Measurements from ENCODE around the gene NDUFA12. TPM values are rescaled to one million over a fixed set of nuclear protein-coding genes. Genes with fewer than 3 reads are reported as not detected.

Gene NDUFA12
- total and polyA plus RNA-seq, 2 of the 13 experiments (the other 11 are each of a cell fraction or from before 2014, with no cell fraction given) = 101 to 173 TPM

GRCh38 chr12:94988471-94988870, 15.0 kb downstream of the NDUFA12 start (continued):
- TF ChIP-seq ZNF33A (CRISPR knock-in tag; IDR thresholded peaks at IDR 0.05; ENCODE audit: borderline replicate concordance) = no peak
- no peak for TF ChIP-seq TERF1 (CRISPR knock-in tag; IDR thresholded peaks at IDR 0.05)
- no peak for TF ChIP-seq KDM4B (CRISPR knock-in tag; IDR thresholded peaks at IDR 0.05)

GRCh38 chr12:94987801-94988200, 15.7 kb downstream of the NDUFA12 start:
- Histone ChIP-seq H4K20me1 (ENCODE audit: insufficient read depth, low read length) (no peaks in the 10 kb centered on the region), H3K4me2 (ENCODE audit: low read depth, low read length) (no peak overlapping the region), H3K4me1 (ENCODE audit: insufficient read depth, low read length) (no peaks in the 10 kb centered on the region), H3K27ac (ENCODE audit: extremely low read length, insufficient read depth, low read length) (no peak overlapping the region), H3K9me3 (ENCODE audit: low read length) (no peaks in the 10 kb centered on the region), H2AFZ (ENCODE audit: low read length) (no peak overlapping the region), H3K9ac (ENCODE audit: insufficient read depth, low read depth, low read length) (no peak overlapping the region), H3K27me3 (ENCODE audit: control insufficient read depth in 1 of 2, insufficient read depth in 2 of 2, low read length in 2 of 2) (no peaks in the 10 kb centered on the region), H3K79me2 (ENCODE audit: insufficient read depth, low read length) (peaks cover 3% of the 10 kb centered on the region), H3K36me3 (replicated peaks in 1 of 2; ENCODE audit: control insufficient read depth in 1 of 2, insufficient read depth in 2 of 2, low read length in 2 of 2) (peaks cover 3 to 33% of the 10 kb centered on the region in 2 experiments), H3K4me3 (replicated peaks in 1 of 3; ENCODE audit: insufficient read depth in 1 of 3, low read depth in 2 of 3, low read length in 3 of 3) (no peak overlapping the region)
- in situ Hi-C loops (cut with HindIII; ENCODE audit: extremely low pct_ligation_motif_present, low pct_unique_long_range_greater_than_20kb) = no loop called here
- ChIA-PET POLR2A (no interaction called here), CTCF (ENCODE audit: low intra/inter-chr PET ratio, low total read pairs) (no interaction called here)
- no peak for DNase-seq (ENCODE audit: low spot score)
- no peak for FAIRE-seq
- BruUV-seq (replicated peaks) = no TSS peak
- ATAC-seq = no peak
- 91% methylated on average over 2 of the region's 2 CpGs for WGBS (ENCODE audit: low lambda C conversion rate)
- intact Hi-C loops (cut with micrococcal nuclease; ENCODE audit: unreplicated experiment) = no loop called here
- TF ChIP-seq ZNF142 (CRISPR knock-in tag; IDR thresholded peaks at IDR 0.05) (no peak), ZBTB34 (CRISPR knock-in tag; IDR thresholded peaks at IDR 0.05) (no peak), SP140L (CRISPR knock-in tag; IDR thresholded peaks at IDR 0.05; ENCODE audit: borderline replicate concordance) (no peak), ZNF780A (CRISPR knock-in tag; IDR thresholded peaks at IDR 0.05) (no peak), ZNF687 (CRISPR knock-in tag; IDR thresholded peaks at IDR 0.05) (no peak)
